ENCODE data around the gene BCDIN3D. TPM values are rescaled to one million over a fixed set of nuclear protein-coding genes. Genes with fewer than 3 reads are reported as not detected.

BCDIN3D gene
- polyA plus RNA-seq, 1 of the 3 experiments (the other 2 are of a cell fraction) = 2.3 TPM

GRCh38 chr12:49889361-49890095 lies 46.6 kb upstream of the BCDIN3D start:
- H3F3A ChIP-seq (replicated peaks; ENCODE audit: insufficient read depth) = no peaks in the 10 kb centered on the region
- H3K4me3 ChIP-seq (ENCODE audit: low read depth in 2 of 2, low read length in 1 of 2) = no peak overlapping the region
- H2AFZ ChIP-seq (ENCODE audit: low read depth) = no peak overlapping the region
- no peak for TF ChIP-seq GATA2 (CRISPR knock-in tag; IDR thresholded peaks at IDR 0.05)
- TF ChIP-seq MEF2A (IDR thresholded peaks at IDR 0.05; ENCODE audit: borderline replicate concordance, low read depth) = no peak
- TF ChIP-seq MAX (IDR thresholded peaks at IDR 0.05; ENCODE audit: low read depth) = no peak
- no peak for TF ChIP-seq JUND (IDR thresholded peaks at IDR 0.05)
- TF ChIP-seq TAF1 (IDR thresholded peaks at IDR 0.05; ENCODE audit: borderline replicate concordance, low read depth, low read length) = no peak
- no peak for TF ChIP-seq EP300 (IDR thresholded peaks at IDR 0.05; ENCODE audit: borderline replicate concordance in 1 of 2, low read depth in 1 of 2, low read length in 1 of 2)
- TF ChIP-seq RCOR1 (IDR thresholded peaks at IDR 0.05; ENCODE audit: low read length) = no peak
- no peak for TF ChIP-seq NFIC (IDR thresholded peaks at IDR 0.05; ENCODE audit: borderline replicate concordance)
- no peak for TF ChIP-seq EZH2phosphoT487 (IDR thresholded peaks at IDR 0.05; ENCODE audit: borderline replicate concordance, low read depth)
- no peak for TF ChIP-seq TCF12 (IDR thresholded peaks at IDR 0.05)
- no peak for TF ChIP-seq CHD2 (IDR thresholded peaks at IDR 0.05; ENCODE audit: low read length, partially characterized antibody)
- no peak for TF ChIP-seq RFX5 (IDR thresholded peaks at IDR 0.05; ENCODE audit: low read length)
- no peak for TF ChIP-seq TEAD4 (IDR thresholded peaks at IDR 0.05; ENCODE audit: borderline replicate concordance, insufficient read depth)
- no peaks in the 10 kb centered on the region for H3K9me3 ChIP-seq
- no peaks in the 10 kb centered on the region for H3K36me3 ChIP-seq (replicated peaks in 1 of 2; ENCODE audit: control insufficient read depth in 1 of 2, insufficient read depth in 2 of 2, low read length in 1 of 2)
- peaks cover 5 to 28% of the 10 kb centered on the region in 2 experiments; a peak in 1 of 4 replicates for H3K4me1 ChIP-seq (ENCODE audit: control insufficient read depth in 1 of 2, insufficient read depth in 2 of 2, low read depth in 1 of 2, low read length in 1 of 2)
- no peaks in the 10 kb centered on the region for H3K9me2 ChIP-seq
- no peak overlapping the region for H3K9ac ChIP-seq
- 72% methylated on average over 7 of the region's 10 CpGs for WGBS (ENCODE audit: low lambda C conversion rate)
- no peak for DNase-seq
- no peak overlapping the region for H3K4me2 ChIP-seq
- ChIA-PET POLR2A (no interaction called here), CTCF (interaction anchor here (0.7 to 2.4 kb wide), 5 partner anchors 20 to 185 kb away, joined by 3 to 8 read pairs (median 4); no protein-coding TSS in a partner anchor)
- H3K79me2 ChIP-seq (ENCODE audit: insufficient read depth) = no peaks in the 10 kb centered on the region
- H3K27ac ChIP-seq (ENCODE audit: low read depth in 2 of 2, low read length in 1 of 2) = no peak overlapping the region
- H4K20me1 ChIP-seq (ENCODE audit: insufficient read depth) = no peaks in the 10 kb centered on the region
- no peaks in the 10 kb centered on the region for H3K27me3 ChIP-seq (ENCODE audit: insufficient read depth)

- Histone ChIP-seq H3K36me3 (replicated peaks in 1 of 2; ENCODE audit: control insufficient read depth in 1 of 2, insufficient read depth in 2 of 2, low read length in 1 of 2) (no peaks in the 10 kb centered on the region), H3K9ac (no peak overlapping the region), H3K9me3 (no peaks in the 10 kb centered on the region), H3K4me1 (ENCODE audit: control insufficient read depth in 1 of 2, insufficient read depth in 2 of 2, low read depth in 1 of 2, low read length in 1 of 2) (peaks cover 0 to 26% of the 10 kb centered on the region in 2 experiments; a peak in 1 of 4 replicates), H3F3A (replicated peaks; ENCODE audit: insufficient read depth) (no peaks in the 10 kb centered on the region), H3K79me2 (ENCODE audit: insufficient read depth) (no peaks in the 10 kb centered on the region), H3K9me2 (no peaks in the 10 kb centered on the region), H2AFZ (ENCODE audit: low read depth) (no peak overlapping the region), H3K27ac (ENCODE audit: low read depth in 2 of 2, low read length in 1 of 2) (no peak overlapping the region), H3K4me3 (ENCODE audit: low read depth in 2 of 2, low read length in 1 of 2) (no peak overlapping the region), H3K4me2 (no peak overlapping the region), H4K20me1 (ENCODE audit: insufficient read depth) (no peaks in the 10 kb centered on the region), H3K27me3 (ENCODE audit: insufficient read depth) (no peaks in the 10 kb centered on the region)
- TF ChIP-seq USF2 (IDR thresholded peaks at IDR 0.05; ENCODE audit: borderline replicate concordance, low read depth, low read length) (no peak), SIN3A (IDR thresholded peaks at IDR 0.05; ENCODE audit: borderline replicate concordance, low read depth, low read length) (no peak), RCOR1 (IDR thresholded peaks at IDR 0.05; ENCODE audit: low read length) (no peak), ELF1 (IDR thresholded peaks at IDR 0.05) (no peak), SMC3 (IDR thresholded peaks at IDR 0.05; ENCODE audit: low read depth, low read length) (no peak), MEF2A (IDR thresholded peaks at IDR 0.05; ENCODE audit: borderline replicate concordance, low read depth) (no peak), NRF1 (IDR thresholded peaks at IDR 0.05; ENCODE audit: low read depth, low read length) (no peak), POLR2AphosphoS5 (IDR thresholded peaks at IDR 0.05; ENCODE audit: low read depth, low read length) (no peak), JUND (IDR thresholded peaks at IDR 0.05) (no peak), RFX5 (IDR thresholded peaks at IDR 0.05; ENCODE audit: low read length) (no peak), FOXM1 (IDR thresholded peaks at IDR 0.05; ENCODE audit: low read depth) (no peak)
- POLR2A ChIA-PET = no interaction called here
- 97% methylated on average over 10 of the region's 13 CpGs for WGBS (ENCODE audit: low lambda C conversion rate)
- no peak for DNase-seq
- CTCF ChIA-PET = interaction anchor here (1.2 to 2.4 kb wide), 2 partner anchors 19 to 57 kb away, joined by 4 to 8 read pairs; no protein-coding TSS in a partner anchor
Observed at GRCh38 chr12:49888461-49889151, 45.7 kb upstream of the BCDIN3D start.
